GM12878 (cell line): ENCODE measurements around the gene EXOC4. TPM values are rescaled to one million over a fixed set of nuclear protein-coding genes. Genes with fewer than 3 reads are reported as not detected.

Experiments used
- JUND ChIP-seq: IDR thresholded peaks from 2 replicates; pipeline ENCODE4 v1.6.1; 2012; ENCODE audit warnings: low read depth, mild to moderate bottlenecking, low read length, improper control_type of control experiment, moderate library complexity
- KAT2A ChIP-seq: conservative IDR thresholded peaks from 2 replicates; pipeline ENCODE4 v1.6.1; 2011; ENCODE audit warnings: low read depth, low read length; ENCODE audit not compliant: control insufficient read depth
- MYC ChIP-seq: IDR thresholded peaks from 2 replicates; pipeline ENCODE4 v1.6.1; 2011; ENCODE audit warnings: mild to moderate bottlenecking, low read length, moderate library complexity, inconsistent platforms; ENCODE audit not compliant: insufficient read depth, insufficient replicate concordance, insufficient read length, severe bottlenecking
- NFIC ChIP-seq: IDR thresholded peaks from 2 replicates; pipeline ENCODE4 v1.6.1; 2012; ENCODE audit warnings: low read depth, mild to moderate bottlenecking, inconsistent platforms, low read length, moderate library complexity
- NFYA ChIP-seq: IDR thresholded peaks from 2 replicates; pipeline ENCODE4 v1.6.1; 2011; ENCODE audit warnings: low read depth, mild to moderate bottlenecking, low read length, improper control_type of control experiment, borderline replicate concordance
- SIX5 ChIP-seq: IDR thresholded peaks from 2 replicates; pipeline ENCODE4 v1.6.1; 2011; ENCODE audit warnings: mild to moderate bottlenecking, low read depth, low read length, moderate library complexity; ENCODE audit not compliant: severe bottlenecking
- SRF ChIP-seq, 2 experiments: IDR thresholded peaks; 2 replicates each; pipeline ENCODE4 v1.6.1; 2011; ENCODE audit warnings: low read depth in 2 of 2, low read length in 2 of 2, mild to moderate bottlenecking in 1 of 2, moderate library complexity in 1 of 2
- ZNF687 ChIP-seq: fragments of 450-650 bp; IDR thresholded peaks from 2 replicates; pipeline ENCODE4 v1.6.1; 2017; ENCODE audit warnings: mild to moderate bottlenecking, moderate library complexity
- polyA plus RNA-seq, 11 experiments: library from polyadenylated mRNA; depleted of rRNA in 4 of 11; unstranded in 6 of 11; stranded (reverse) in 5 of 11; fragments of >200 nt; fragmentation: Nextera tagmentation in 4 of 11; fragmentation: Illumina TruSeq in 1 of 11; extraction: Ambion mirVana in 4 of 11; extraction: Trizol in 1 of 11; gene quantifications; 1 replicate in 1 of 11; 2 replicates in 10 of 11; pipeline versions ENCODE4 v1.2.1 to v1.2.3, GENCODE V29; 2011 to 2016; ENCODE audit warnings: inconsistent platforms in 2 of 11, missing spikeins in 2 of 11, low read depth in 1 of 11
- total RNA-seq, 4 experiments: library from RNA; depleted of rRNA in 3 of 4; stranded (reverse); fragments of >200 nt in 3 of 4; fragmentation: Illumina TruSeq in 1 of 4; extraction: Trizol in 1 of 4; gene quantifications; 2 replicates each; pipeline versions ENCODE4 v1.2.1 to v1.2.3, GENCODE V29; 2013 to 2021

EXOC4 gene
- total and polyA plus RNA-seq, 10 of the 15 experiments (the other 5 are each of a cell fraction or from before 2014, with no cell fraction given) = 13.2 to 44.5 (median 29.6) TPM

DNA sequence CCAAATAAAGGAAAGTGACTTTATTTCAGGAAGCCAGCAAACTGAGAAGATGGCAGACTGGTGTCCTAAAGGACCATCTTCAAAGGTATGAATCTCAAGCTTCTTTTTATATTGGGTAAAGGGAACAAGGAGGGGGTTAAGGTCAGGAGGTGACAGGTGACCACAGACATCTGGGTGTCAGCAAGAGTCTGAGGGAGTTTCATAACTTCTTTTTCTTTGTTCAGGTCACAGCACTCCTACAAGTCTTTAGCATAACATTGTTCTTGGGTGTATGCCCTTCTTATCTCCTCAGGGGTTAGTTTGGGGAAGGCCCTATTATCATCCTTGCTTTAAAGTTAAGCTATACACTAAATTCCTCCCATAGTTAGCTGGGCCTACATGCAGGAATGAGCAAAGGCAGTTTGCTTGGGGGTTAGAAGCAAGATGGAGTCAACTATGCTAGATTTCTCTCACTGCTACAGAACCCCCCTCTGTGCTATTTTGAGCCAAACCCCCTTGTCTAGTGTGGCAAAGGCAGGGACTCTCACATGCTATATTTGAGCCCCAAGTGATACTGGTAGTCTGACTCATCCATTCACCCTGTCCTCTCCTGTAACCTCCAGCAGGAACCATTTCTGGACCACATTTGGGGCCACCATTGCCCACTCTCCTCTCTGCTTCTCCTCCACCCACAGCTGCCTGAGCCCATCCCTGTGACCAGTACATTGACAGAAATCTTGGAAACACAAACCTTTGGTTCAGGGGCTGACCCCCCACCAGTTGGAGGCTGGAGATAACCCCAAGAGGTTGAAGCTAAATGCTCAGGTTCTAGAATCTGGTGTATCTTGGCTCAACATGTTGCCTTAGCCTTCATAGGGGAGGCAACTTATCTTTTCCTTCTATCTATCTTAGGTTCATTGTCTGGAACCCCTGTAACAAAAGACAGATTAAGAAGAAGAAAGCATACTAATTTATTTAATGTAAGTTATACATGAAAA, 818.8 kb downstream of the EXOC4 start (continued):
- TF ChIP-seq ZNF687 = no peak
- peak; percentile 76 for TF ChIP-seq NFIC
- TF ChIP-seq MYC = no peak
- no peak for TF ChIP-seq JUND
- TF ChIP-seq SIX5 = no peak
- no peak for TF ChIP-seq NFYA
- TF ChIP-seq KAT2A = no peak
- TF ChIP-seq SRF (IDR thresholded peaks at IDR 0.05; ENCODE audit: low read depth in 2 of 2, low read length in 2 of 2) = no peak
